ENCODE data around the gene DTL. TPM values are rescaled to one million over a fixed set of nuclear protein-coding genes. Genes with fewer than 3 reads are reported as not detected.
A peak's percentile ranks its signal among the peaks of the same experiment; 100 is the strongest.

The DTL gene
- total and polyA plus RNA-seq, 2 of the 13 experiments (the other 11 are each of a cell fraction or from before 2014, with no cell fraction given): 10.4 to 32.8 TPM

GRCh38 chr1:212030936-212031528 lies 4.5 kb upstream of the DTL start (continued):
- TF ChIP-seq CENPBD1 (CRISPR knock-in tag; IDR thresholded peaks at IDR 0.05; ENCODE audit: borderline replicate concordance, low read depth): no peak
- TF ChIP-seq ZNF441 (CRISPR knock-in tag; IDR thresholded peaks at IDR 0.05; ENCODE audit: borderline replicate concordance): no peak
- TF ChIP-seq KDM5B (CRISPR knock-in tag; IDR thresholded peaks at IDR 0.05; ENCODE audit: borderline replicate concordance): no peak
- no peak for TF ChIP-seq NFKB2 (CRISPR knock-in tag; IDR thresholded peaks at IDR 0.05; ENCODE audit: borderline replicate concordance)
- TF ChIP-seq ZNF143 (CRISPR knock-in tag; IDR thresholded peaks at IDR 0.05): no peak
- TF ChIP-seq ZSCAN9 (CRISPR knock-in tag; IDR thresholded peaks at IDR 0.05; ENCODE audit: borderline replicate concordance): no peak
- no peak for TF ChIP-seq CAMTA2 (CRISPR knock-in tag; IDR thresholded peaks at IDR 0.05; ENCODE audit: borderline replicate concordance)
- TF ChIP-seq REL (CRISPR knock-in tag; conservative IDR thresholded peaks at IDR 0.05): no peak
- no peak for TF ChIP-seq POGK (CRISPR knock-in tag; conservative IDR thresholded peaks at IDR 0.05)
- peak; percentile 35; the same call in 1 of the 2 replicates for TF ChIP-seq ETV5 (CRISPR knock-in tag; IDR thresholded peaks at IDR 0.05; ENCODE audit: borderline replicate concordance)
- TF ChIP-seq ZBTB21 (CRISPR knock-in tag; IDR thresholded peaks at IDR 0.05): no peak
- TF ChIP-seq BCL3 (CRISPR knock-in tag; IDR thresholded peaks at IDR 0.05): no peak
- TF ChIP-seq HOMEZ (CRISPR knock-in tag; IDR thresholded peaks at IDR 0.05; ENCODE audit: low read depth): no peak; the same call in 1 of the 2 replicates
- no peak for TF ChIP-seq TSC22D2 (CRISPR knock-in tag; IDR thresholded peaks at IDR 0.05; ENCODE audit: borderline replicate concordance)
- no peak for TF ChIP-seq ZNF724P (CRISPR knock-in tag; IDR thresholded peaks at IDR 0.05; ENCODE audit: borderline replicate concordance)
- TF ChIP-seq ZNF614 (CRISPR knock-in tag; IDR thresholded peaks at IDR 0.05; ENCODE audit: borderline replicate concordance): no peak
- TF ChIP-seq ZBED4 (CRISPR knock-in tag; IDR thresholded peaks at IDR 0.05; ENCODE audit: borderline replicate concordance): no peak
- no peak for TF ChIP-seq SNRNP70 (IDR thresholded peaks at IDR 0.05; ENCODE audit: low read depth, low read length)
- no peak for TF ChIP-seq KLF11 (CRISPR knock-in tag; IDR thresholded peaks at IDR 0.05)
- no peak for TF ChIP-seq ZNF354B (CRISPR knock-in tag; IDR thresholded peaks at IDR 0.05)
- TF ChIP-seq TEAD2 (CRISPR knock-in tag; IDR thresholded peaks at IDR 0.05): no peak
- no peak for TF ChIP-seq IRX3 (CRISPR knock-in tag; IDR thresholded peaks at IDR 0.05; ENCODE audit: borderline replicate concordance, low read depth)

Measured in HepG2 (cell line).